GM19372 (cell line): Measurements from ENCODE around the gene VAV2.

Experiments used
- ATAC-seq: cut with Tn5 transposase; IDR thresholded peaks from one replicate; pipeline ENCODE4 v1.9.1; 2021; ENCODE audit warnings: mild to moderate bottlenecking, low read depth, moderate library complexity; ENCODE audit not compliant: unreplicated experiment

VAV2 gene

GRCh38 chr9:133882849-133883755 is 109.0 kb downstream of the VAV2 start:
- ATAC-seq, result no peak

GRCh38 chr9:133881671-133882381 is 110.3 kb downstream of the VAV2 start:
- ATAC-seq, result no peak

GRCh38 chr9:133880851-133881661 is 111.1 kb downstream of the VAV2 start:
- no peak for ATAC-seq

- no peak for ATAC-seq
These were observed 112.0 kb downstream of the VAV2 start for GRCh38 chr9:133880136-133880535.

GRCh38 chr9:133879615-133880014 is 112.5 kb downstream of the VAV2 start:
- ATAC-seq, result no peak

- ATAC-seq, result no peak
These were observed 113.7 kb downstream of the VAV2 start for GRCh38 chr9:133878402-133878801.

GRCh38 chr9:133877967-133878366 is 114.2 kb downstream of the VAV2 start:
- no peak for ATAC-seq

GRCh38 chr9:133877327-133877726 is 114.8 kb downstream of the VAV2 start:
- no peak for ATAC-seq

GRCh38 chr9:133876836-133877235 is 115.3 kb downstream of the VAV2 start:
- no peak for ATAC-seq

GRCh38 chr9:133876144-133876543 is 116.0 kb downstream of the VAV2 start:
- no peak for ATAC-seq

- ATAC-seq, result no peak
These were observed 117.0 kb downstream of the VAV2 start for GRCh38 chr9:133875131-133875530.

- ATAC-seq, result no peak
These were observed 117.5 kb downstream of the VAV2 start for GRCh38 chr9:133874659-133875058.

- no peak for ATAC-seq
These were observed 118.0 kb downstream of the VAV2 start for GRCh38 chr9:133874060-133874657.

- no peak for ATAC-seq
These were observed 118.6 kb downstream of the VAV2 start for GRCh38 chr9:133873461-133873891.

- ATAC-seq, result no peak
These were observed 119.1 kb downstream of the VAV2 start for GRCh38 chr9:133873009-133873408.

GRCh38 chr9:133870598-133871595 is 121.2 kb downstream of the VAV2 start:
- no peak for ATAC-seq

- no peak for ATAC-seq
These were observed 122.3 kb downstream of the VAV2 start for GRCh38 chr9:133869674-133870405.

GRCh38 chr9:133868203-133868602 is 123.9 kb downstream of the VAV2 start:
- no peak for ATAC-seq

GRCh38 chr9:133866946-133867345 is 125.2 kb downstream of the VAV2 start:
- no peak for ATAC-seq
